Occipital lobe (tissue), 3 donors: ENCODE measurements around the gene PLEKHH3. TPM values are rescaled to one million over a fixed set of nuclear protein-coding genes. Genes with fewer than 3 reads are reported as not detected.
"Not testable (repeated sequence)": the region's sequence is repeated elsewhere in the genome, so short reads cannot be mapped to it uniquely, and the experiment has no call there.

Experiments
- DNase-seq: peaks from one replicate; lab custom pipeline; 2025; lab: John Stamatoyannopoulos, UW
- small RNA-seq: library from RNA; depleted of rRNA; stranded (forward); fragments of <200 nt; gene quantifications from one replicate; pipeline ENCODE3, GENCODE V24; 2014
- total RNA-seq: library from RNA; depleted of rRNA; stranded (reverse); fragments of >200 nt; gene quantifications from one replicate; pipeline ENCODE4 v1.2.3, GENCODE V29; 2014

Gene PLEKHH3
- total RNA-seq, 1 donor from 2014 or later: 2.8 TPM

GRCh38 chr17:42639525-42640113 lies 37.2 kb downstream of the PLEKHH3 start:
- no peak for DNase-seq

- DNase-seq: no peak
Observed at GRCh38 chr17:42632949-42633444, 43.8 kb downstream of the PLEKHH3 start.

- DNase-seq: no peak
Observed at GRCh38 chr17:42629411-42630009, 47.3 kb downstream of the PLEKHH3 start.

DNA sequence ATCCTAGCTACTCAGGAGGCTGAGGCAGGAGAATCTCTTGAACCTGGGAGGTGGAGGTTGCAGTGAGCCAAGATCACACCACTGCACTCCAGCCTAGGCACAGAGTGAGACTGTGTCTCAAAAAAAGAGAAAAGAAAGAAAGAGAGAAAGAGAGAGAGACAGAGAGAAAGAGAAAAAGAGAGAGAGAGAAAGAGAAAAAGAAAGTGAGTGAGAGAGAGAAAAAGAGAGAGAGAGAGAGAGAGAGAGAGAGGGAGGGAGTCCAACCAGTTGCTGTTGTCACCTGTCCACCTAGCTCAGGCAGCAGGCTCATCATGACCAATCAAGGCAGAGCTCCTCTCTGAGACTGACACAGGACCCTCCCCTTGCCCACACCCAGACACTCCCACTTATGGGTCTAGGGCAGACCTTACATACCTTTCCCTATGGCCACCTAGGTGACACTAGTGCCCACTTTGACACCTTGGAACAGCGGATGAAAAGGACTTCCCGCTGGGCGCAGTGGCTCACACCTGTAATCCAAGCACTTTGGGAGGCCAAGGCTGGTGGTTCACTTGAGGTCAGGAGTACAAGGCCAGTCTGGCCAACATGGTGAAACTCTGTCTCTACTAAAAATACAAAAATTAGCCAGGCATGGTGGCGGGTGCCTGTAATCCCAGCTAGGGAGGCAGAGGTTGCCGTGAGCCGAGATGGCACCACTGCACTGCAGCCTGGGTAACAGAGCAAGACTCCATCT lies 49.6 kb downstream of the PLEKHH3 start:
- DNase-seq: not testable (repeated sequence)

DNA sequence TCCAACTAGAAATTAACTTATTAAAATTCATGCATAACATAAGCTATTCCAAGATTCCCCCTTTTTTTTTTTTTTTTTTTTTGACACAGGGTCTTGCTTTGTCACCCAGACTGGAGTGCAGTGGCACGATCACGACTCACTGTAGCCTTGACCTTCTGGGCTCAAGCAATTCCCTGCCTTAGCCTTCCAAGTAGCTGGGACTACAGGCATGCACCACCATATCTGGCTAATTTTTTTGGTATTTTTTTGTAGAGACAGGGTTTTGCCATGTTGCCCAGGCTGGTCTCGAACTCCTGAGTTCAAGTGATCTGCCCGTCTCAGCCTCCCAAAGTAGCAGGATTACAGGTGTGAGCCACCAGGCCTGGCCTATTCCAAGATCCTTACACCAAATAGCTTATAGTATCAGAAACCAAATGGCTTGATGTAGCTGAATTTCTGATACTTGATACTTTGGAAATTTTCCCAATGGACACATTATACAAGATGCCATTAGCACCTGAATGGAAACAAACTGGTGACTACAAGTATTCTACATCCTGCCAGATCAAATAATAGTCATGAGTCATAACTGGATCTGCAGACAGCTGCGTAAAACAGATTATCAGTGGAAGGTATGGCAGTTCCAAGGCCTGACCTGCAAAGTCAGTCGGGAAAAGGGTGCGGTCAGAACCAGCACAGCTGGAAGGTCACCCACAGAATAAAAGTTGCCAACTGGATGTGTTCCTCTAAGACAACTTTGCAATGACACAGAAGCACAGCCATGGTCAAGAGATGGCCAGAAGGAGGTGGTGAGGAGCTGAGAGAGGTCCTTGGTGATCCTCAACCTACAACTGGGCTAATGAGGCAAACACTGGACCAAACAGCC lies 52.8 kb downstream of the PLEKHH3 start:
- no peak for DNase-seq

DNA sequence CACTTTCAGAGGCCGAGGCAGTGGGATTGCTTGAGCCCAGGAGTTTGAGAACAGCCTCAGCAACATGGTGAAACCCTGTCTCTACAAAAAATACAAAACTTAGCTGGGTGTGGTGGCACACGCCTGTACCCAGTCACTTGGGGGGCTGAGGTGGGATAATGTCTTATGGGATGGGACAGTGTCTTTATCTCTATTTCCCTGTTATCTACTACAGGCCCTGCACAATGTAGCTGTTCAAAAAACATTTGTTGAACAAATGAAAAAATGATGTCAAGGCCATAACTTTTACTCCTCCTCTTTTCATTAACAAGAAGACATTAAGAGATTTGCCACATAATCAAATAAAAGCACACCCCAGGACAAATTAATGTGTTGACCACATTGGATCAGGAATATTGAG lies 53.5 kb downstream of the PLEKHH3 start:
- DNase-seq: no peak

DNA sequence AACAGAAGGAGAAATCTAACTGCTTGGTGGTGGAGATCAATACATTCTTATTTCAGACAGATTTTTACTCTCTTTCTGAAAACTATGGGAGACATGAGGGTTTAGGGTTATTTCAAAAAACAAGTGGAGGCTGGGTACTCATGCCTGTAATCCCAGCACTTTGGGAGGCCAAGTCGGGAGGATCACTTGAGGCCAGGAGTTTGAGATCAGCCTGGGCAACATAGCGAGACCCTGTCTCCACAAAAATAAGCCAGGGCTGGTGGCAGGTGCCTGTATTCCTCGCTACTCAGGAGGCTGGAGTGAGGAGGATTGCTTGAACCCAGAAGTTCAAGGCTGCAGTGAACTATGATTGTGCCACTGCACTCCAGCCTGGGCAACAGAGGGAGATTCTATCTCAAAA lies 54.8 kb downstream of the PLEKHH3 start:
- not testable (repeated sequence) for DNase-seq

DNA sequence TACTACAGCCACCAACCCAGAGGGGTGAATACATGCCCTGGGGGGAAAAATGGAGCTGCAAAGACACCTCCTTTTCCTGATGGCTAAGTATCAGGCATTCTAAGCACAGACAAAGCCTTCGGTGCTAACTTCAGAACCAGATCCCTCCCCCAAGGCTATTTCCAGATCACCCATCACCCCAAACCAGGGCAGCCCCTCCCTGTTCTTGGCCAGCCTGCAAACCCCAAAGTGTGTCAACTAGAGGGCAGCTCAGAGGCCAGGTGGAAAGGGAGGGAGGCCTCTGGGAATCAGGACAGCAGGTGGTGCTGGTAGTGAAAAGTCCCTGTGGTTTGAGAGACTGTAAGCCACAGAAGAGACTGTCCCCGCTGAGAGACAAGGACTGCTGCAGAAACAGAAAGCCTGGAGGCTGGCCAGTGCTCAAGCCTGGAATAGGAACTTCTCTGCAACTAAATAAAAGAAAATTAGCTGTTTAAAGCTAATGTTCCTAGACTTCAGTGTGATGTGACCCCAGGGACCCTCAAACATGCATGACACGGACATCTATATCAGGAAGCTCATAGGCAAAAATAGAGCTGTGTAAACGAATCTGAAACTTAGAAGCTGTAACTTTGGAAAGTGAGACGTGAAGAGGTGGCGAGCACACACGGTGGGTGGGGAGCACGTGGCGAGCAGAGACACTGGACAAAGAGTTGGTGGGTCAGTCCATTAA lies 58.2 kb downstream of the PLEKHH3 start:
- no peak for DNase-seq

DNA sequence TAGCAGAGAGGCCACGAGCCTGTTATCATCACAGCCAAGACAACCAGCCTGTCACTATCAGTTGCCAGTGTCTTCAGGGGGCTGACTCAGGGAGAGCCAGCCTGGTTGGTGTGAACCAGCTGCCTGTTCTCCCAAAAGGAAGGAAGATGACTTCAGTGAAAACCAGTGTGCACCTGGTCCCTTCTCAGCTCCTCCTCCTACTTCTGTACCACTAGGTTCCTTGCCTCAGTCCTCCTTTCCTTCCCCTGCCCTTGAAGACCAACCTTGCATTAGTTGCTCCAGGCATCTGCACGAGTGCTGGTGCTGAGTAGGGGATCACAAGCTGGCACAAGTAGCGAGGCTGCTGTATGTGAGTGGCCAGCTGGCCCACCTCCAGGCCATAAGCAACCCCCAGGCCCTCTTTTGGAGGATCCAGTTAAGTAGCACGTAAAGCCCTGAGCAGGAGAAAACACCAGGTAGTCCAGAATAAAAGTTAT lies 58.8 kb downstream of the PLEKHH3 start:
- no peak for DNase-seq

Small RNA genes within 50 kb of the gene (small RNA-seq; reads per million reads assigned to genes)
- not detected for gene MIR6780A

Other genes with a start within 250 kb of the PLEKHH3 start
- 263 TPM for gene ATP6V0A1, start 218.1 kb downstream of the PLEKHH3 start, total RNA-seq
- 8.6 TPM for gene NAGLU, start 140.8 kb downstream of the PLEKHH3 start, total RNA-seq
- gene HSD17B1, start 124.1 kb downstream of the PLEKHH3 start, total RNA-seq: 0.62 TPM
- gene COASY, start 114.8 kb downstream of the PLEKHH3 start, total RNA-seq: 3.6 TPM
- 25.1 TPM for gene MLX, start 109.9 kb downstream of the PLEKHH3 start, total RNA-seq
- 6.6 TPM for gene PSMC3IP, start 99.3 kb downstream of the PLEKHH3 start, total RNA-seq
- gene RETREG3, start 67.6 kb downstream of the PLEKHH3 start, total RNA-seq: 54.9 TPM
- 10.3 TPM for gene TUBG1, start 67.3 kb downstream of the PLEKHH3 start, total RNA-seq
- 9.4 TPM for gene TUBG2, start 17.7 kb downstream of the PLEKHH3 start, total RNA-seq
- gene CCR10, start 4.8 kb upstream of the PLEKHH3 start, total RNA-seq: 0.47 TPM
- 7.5 TPM for gene CNTNAP1, start 5.5 kb upstream of the PLEKHH3 start, total RNA-seq
- gene EZH1, start 68.0 kb upstream of the PLEKHH3 start, total RNA-seq: 23.2 TPM
- 14.3 TPM for gene RAMP2, start 84.2 kb upstream of the PLEKHH3 start, total RNA-seq
- gene VPS25, start 96.5 kb upstream of the PLEKHH3 start, total RNA-seq: 24.5 TPM
- gene WNK4, start 103.6 kb upstream of the PLEKHH3 start, total RNA-seq: 0.31 TPM
- gene COA3, start 121.7 kb upstream of the PLEKHH3 start, total RNA-seq: 61.8 TPM
- gene CNTD1, start 121.9 kb upstream of the PLEKHH3 start, total RNA-seq: 0.47 TPM
- 57.7 TPM for gene BECN1, start 147.3 kb upstream of the PLEKHH3 start, total RNA-seq
- 39.8 TPM for gene PSME3, start 156.4 kb upstream of the PLEKHH3 start, total RNA-seq
- 0.78 TPM for gene AOC2, start 167.6 kb upstream of the PLEKHH3 start, total RNA-seq
- 0.16 TPM for gene AOC3, start 174.2 kb upstream of the PLEKHH3 start, total RNA-seq
- not detected for gene G6PC1, start 223.8 kb upstream of the PLEKHH3 start, total RNA-seq